Tibial nerve (tissue), 4 donors: ENCODE measurements around the gene RIN3. TPM values are rescaled to one million over a fixed set of nuclear protein-coding genes. Genes with fewer than 3 reads are reported as not detected.

Source experiments
- DNase-seq, 2 donors: peaks; one replicate each; pipeline ENCODE4 v3.0.0-alpha.2; 2019; ENCODE audit warnings: low spot score in 2 of 2
- H3K27ac ChIP-seq, 4 donors: fragments of 200-600 bp; sonication (generic) in 3 of 4; one replicate each; pipeline ENCODE4 v1.5.1; 2017 to 2019; ENCODE audit warnings: mild to moderate bottlenecking in 1 of 4
- H3K27me3 ChIP-seq, 2 donors: fragments of 200-600 bp; sonication (generic) in 1 of 2; one replicate each; pipeline versions ENCODE4 v1.5.1 to v1.6.0; 2017 to 2019
- H3K36me3 ChIP-seq, 3 donors: fragments of 200-600 bp; sonication (generic); one replicate each; pipeline ENCODE4 v1.5.1; 2018 to 2019
- H3K4me1 ChIP-seq, 4 donors: fragments of 200-600 bp; sonication (generic) in 3 of 4; one replicate each; pipeline ENCODE4 v1.5.1; 2017 to 2019
- H3K4me3 ChIP-seq, 4 donors: fragments of 200-600 bp; sonication (generic) in 3 of 4; one replicate each; pipeline ENCODE4 v1.5.1; 2017 to 2019; ENCODE audit warnings: mild to moderate bottlenecking in 1 of 4, moderate library complexity in 1 of 4
- H3K9me3 ChIP-seq, 4 donors: fragments of 200-600 bp; sonication (generic) in 3 of 4; one replicate each; pipeline ENCODE4 v1.5.1; 2017 to 2019
- CTCF ChIP-seq, 5 experiments: fragments of 200-600 bp in 3 of 5; fragments of 450-650 bp in 2 of 5; sonication (generic) in 3 of 5; IDR thresholded peaks; one replicate each; pipeline ENCODE4 v1.5.1; 2016 to 2019; ENCODE audit warnings: antibody characterized with exemption in 5 of 5, mild to moderate bottlenecking in 3 of 5, moderate library complexity in 2 of 5
- EP300 ChIP-seq, 2 donors: sonication (generic); formaldehyde crosslinking; IDR thresholded peaks; one replicate each; pipeline ENCODE4 v1.6.1; 2017; ENCODE audit warnings: antibody characterized with exemption in 2 of 2, mild to moderate bottlenecking in 1 of 2
- POLR2A ChIP-seq, 2 donors: fragments of 450-650 bp; IDR thresholded peaks; one replicate each; pipeline ENCODE4 v1.6.1; 2017; ENCODE audit warnings: antibody characterized with exemption in 2 of 2, mild to moderate bottlenecking in 2 of 2, moderate library complexity in 2 of 2
- WGBS, 2 donors: methylation state at CpG; one replicate each; pipeline ENCODE4 v1.1.5; 2018; 5-methylcytosine and 5-hydroxymethylcytosine counted together
- total RNA-seq, 4 donors: library from RNA; depleted of rRNA; stranded (reverse); fragments of >200 nt; gene quantifications; one replicate each; pipeline ENCODE4 v1.1.0, GENCODE V29; 2016

Gene RIN3
- total RNA-seq, 4 donors from 2014 or later = 14.2 to 34.2 (median 15.5) TPM

DNA sequence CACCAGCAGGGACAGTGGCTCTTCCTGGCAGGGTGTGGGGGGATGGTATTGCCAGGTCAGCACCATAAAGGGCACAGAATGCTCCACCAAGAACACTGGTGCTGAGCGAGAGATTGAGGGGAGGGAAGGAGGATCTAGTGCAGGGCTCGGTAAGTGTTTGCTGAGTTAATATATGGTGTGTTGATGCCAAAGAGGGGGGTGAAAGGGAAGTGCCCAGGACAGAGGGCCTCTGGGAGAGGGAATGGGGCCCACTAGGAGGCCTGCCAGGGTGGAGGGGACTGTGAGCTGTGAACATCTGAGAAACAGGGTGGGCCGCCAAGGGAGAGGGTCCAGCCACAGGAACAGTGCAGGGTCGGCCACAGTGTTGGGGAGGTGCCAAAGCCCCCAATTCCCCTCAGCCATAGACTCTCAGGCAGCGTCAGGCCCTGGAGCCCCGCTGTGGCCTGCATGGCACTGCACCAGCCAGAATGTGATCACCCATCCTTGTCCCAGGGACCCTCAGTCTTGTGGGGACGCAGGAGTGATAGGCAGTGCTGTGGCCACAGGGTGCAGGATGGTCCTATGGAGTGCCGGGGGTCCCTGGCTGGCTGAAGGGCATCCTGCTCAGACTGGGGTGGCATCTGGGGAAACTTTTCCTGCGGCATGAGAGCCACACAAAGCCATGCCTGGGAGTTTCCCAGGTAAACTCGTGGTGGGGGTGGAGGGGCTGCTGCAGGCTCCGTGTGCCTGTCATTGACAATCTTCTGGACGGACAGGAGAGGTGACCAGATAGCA, 11.9 kb downstream of the RIN3 start:
- no peak for DNase-seq
- H3K4me1 ChIP-seq = peaks cover 0 to 3% (median 0%) of the 10 kb centered on the region in 4 donors
- H3K4me3 ChIP-seq = no peak overlapping the region
- H3K36me3 ChIP-seq = no peaks in the 10 kb centered on the region
- H3K27ac ChIP-seq = no peak overlapping the region
- WGBS, 2 donors = 86 to 87% methylated on average over 9 to 12 of the region's 12 CpGs
- TF ChIP-seq POLR2A (IDR thresholded peaks at IDR 0.05) (no peak), EP300 (IDR thresholded peaks at IDR 0.05) (no peak)
- H3K9me3 ChIP-seq = no peaks in the 10 kb centered on the region
- H3K27me3 ChIP-seq = no peaks in the 10 kb centered on the region

DNA sequence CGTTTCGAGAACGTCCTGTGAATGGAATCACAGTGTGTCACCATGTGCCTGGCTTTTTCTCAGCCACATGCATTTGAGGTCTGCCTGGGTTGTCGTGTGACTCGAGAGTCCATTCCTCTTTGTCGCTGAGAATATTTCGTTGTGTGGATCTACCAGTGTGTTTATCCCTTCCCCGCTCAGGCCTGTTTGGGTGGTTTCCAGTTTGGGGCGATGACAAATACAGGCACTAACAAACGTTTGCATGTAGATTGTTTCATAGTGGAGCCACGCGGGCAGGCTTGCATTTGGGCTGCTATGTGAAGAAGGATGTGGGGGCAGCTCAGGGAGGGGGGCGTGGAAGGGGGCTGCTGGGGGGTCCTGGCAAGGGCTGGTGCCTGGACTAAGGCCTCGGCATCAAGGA, 14.1 kb downstream of the RIN3 start:
- no peaks in the 10 kb centered on the region for H3K36me3 ChIP-seq
- no peaks in the 10 kb centered on the region for H3K27me3 ChIP-seq
- peaks cover 0 to 6% (median 0%) of the 10 kb centered on the region in 4 donors for H3K4me1 ChIP-seq
- TF ChIP-seq CTCF (IDR thresholded peaks at IDR 0.05) (no peak), POLR2A (IDR thresholded peaks at IDR 0.05) (no peak), EP300 (IDR thresholded peaks at IDR 0.05) (no peak)
- no peak overlapping the region for H3K4me3 ChIP-seq
- H3K9me3 ChIP-seq = no peaks in the 10 kb centered on the region
- WGBS, 2 donors = 78 to 81% methylated on average over 14 of the region's 14 CpGs
- no peak overlapping the region for H3K27ac ChIP-seq
- no peak for DNase-seq

DNA sequence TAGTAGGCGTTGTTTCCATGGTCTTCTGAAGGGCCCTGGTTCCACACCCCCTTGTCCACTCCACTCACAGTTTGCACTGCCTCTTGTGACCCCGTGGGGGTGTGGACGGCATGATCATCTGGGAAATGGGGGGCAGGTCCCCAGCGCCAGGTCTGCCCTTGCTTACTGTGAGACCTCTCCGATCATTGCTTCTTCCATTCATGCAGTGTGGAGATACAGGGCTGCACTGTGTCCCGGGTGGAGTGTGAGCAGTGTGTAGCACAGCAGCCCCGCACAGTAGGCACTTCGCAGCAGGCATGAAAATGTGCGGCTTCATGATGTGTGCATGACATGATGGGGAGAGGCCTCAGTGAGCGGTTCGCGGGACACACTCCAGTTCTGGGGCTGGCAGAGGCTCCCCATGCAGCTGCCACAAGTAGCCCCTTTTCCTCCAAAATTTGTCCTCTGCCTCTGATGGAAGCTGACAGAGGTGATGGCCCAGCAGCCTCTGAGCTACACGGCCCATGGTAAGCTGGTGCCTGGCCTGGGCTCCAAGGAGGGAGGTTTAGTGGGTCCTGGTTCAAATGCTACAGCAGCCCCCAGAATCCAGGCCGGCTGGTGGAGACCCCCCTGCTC, 15.0 kb downstream of the RIN3 start:
- H3K27me3 ChIP-seq = no peaks in the 10 kb centered on the region
- WGBS, 2 donors = 93% methylated on average over 14 of the region's 14 CpGs
- no peak overlapping the region for H3K27ac ChIP-seq
- H3K4me1 ChIP-seq = peaks cover 0 to 6% (median 0%) of the 10 kb centered on the region in 4 donors
- H3K36me3 ChIP-seq = no peaks in the 10 kb centered on the region
- DNase-seq = no peak
- no peak overlapping the region for H3K4me3 ChIP-seq
- H3K9me3 ChIP-seq = no peaks in the 10 kb centered on the region
- no peak for TF ChIP-seq CTCF (IDR thresholded peaks at IDR 0.05)
- TF ChIP-seq POLR2A (IDR thresholded peaks at IDR 0.05) = no peak
- no peak for TF ChIP-seq EP300 (IDR thresholded peaks at IDR 0.05)

- Histone ChIP-seq H3K27ac (no peak overlapping the region), H3K4me1 (peaks cover 0 to 6% (median 0%) of the 10 kb centered on the region in 4 donors), H3K4me3 (no peak overlapping the region), H3K9me3 (no peaks in the 10 kb centered on the region), H3K27me3 (no peaks in the 10 kb centered on the region), H3K36me3 (no peaks in the 10 kb centered on the region)
- no peak for TF ChIP-seq POLR2A (IDR thresholded peaks at IDR 0.05)
- TF ChIP-seq CTCF (IDR thresholded peaks at IDR 0.05) = no peak
- no peak for TF ChIP-seq EP300 (IDR thresholded peaks at IDR 0.05)
- no peak for DNase-seq
- WGBS, 2 donors = 71 to 80% methylated on average over 4 of the region's 4 CpGs
Observed at GRCh38 chr14:92529903-92530302, 16.3 kb downstream of the RIN3 start.

DNA sequence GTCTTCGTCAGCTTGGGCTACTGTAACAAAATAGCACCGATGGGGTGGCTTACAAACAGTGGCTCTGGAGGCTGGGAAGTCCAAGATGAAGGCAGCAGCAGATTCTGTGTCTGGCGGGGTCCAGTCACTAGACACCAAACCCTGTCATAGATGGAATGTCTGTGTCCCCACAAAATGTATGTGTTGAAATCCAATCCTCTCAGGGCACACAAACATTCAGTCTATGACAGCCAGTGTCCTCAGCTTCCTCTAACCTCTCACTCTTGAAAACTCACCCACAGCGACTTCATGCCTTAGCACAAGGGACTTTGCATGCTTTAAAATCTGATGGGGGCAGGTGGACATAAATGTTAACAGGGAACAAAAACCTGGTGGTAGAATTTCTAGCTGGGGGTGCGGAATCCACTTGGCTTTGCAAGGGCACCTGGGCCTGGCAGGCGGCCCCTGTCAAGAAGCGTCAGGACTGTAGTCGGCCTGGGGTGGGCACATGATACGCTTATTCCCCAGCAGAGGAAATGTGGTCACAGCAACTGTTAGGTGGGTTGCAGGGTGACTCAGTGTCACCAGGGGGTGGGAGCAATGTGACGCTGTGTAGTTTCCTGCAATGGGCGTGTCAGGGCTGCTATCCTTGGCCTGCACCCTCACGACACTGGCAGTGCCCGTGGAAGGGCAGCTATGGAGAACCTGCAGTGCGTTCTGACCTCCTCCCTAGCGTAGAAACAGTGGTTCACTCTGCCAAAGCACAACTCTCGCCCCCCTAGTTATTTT, 17.7 kb downstream of the RIN3 start:
- no peak for TF ChIP-seq CTCF (IDR thresholded peaks at IDR 0.05)
- no peak for TF ChIP-seq EP300 (IDR thresholded peaks at IDR 0.05)
- no peak for TF ChIP-seq POLR2A (IDR thresholded peaks at IDR 0.05)
- no peak overlapping the region for H3K27ac ChIP-seq
- no peaks in the 10 kb centered on the region for H3K9me3 ChIP-seq
- 93 to 94% methylated on average over 16 of the region's 16 CpGs for WGBS, 2 donors
- no peaks in the 10 kb centered on the region for H3K27me3 ChIP-seq
- peaks cover 0 to 3% (median 0%) of the 10 kb centered on the region in 4 donors for H3K4me1 ChIP-seq
- H3K4me3 ChIP-seq = no peak overlapping the region
- no peak for DNase-seq
- no peaks in the 10 kb centered on the region for H3K36me3 ChIP-seq
